ENCODE measurements around the gene LIMS2.

DNA sequence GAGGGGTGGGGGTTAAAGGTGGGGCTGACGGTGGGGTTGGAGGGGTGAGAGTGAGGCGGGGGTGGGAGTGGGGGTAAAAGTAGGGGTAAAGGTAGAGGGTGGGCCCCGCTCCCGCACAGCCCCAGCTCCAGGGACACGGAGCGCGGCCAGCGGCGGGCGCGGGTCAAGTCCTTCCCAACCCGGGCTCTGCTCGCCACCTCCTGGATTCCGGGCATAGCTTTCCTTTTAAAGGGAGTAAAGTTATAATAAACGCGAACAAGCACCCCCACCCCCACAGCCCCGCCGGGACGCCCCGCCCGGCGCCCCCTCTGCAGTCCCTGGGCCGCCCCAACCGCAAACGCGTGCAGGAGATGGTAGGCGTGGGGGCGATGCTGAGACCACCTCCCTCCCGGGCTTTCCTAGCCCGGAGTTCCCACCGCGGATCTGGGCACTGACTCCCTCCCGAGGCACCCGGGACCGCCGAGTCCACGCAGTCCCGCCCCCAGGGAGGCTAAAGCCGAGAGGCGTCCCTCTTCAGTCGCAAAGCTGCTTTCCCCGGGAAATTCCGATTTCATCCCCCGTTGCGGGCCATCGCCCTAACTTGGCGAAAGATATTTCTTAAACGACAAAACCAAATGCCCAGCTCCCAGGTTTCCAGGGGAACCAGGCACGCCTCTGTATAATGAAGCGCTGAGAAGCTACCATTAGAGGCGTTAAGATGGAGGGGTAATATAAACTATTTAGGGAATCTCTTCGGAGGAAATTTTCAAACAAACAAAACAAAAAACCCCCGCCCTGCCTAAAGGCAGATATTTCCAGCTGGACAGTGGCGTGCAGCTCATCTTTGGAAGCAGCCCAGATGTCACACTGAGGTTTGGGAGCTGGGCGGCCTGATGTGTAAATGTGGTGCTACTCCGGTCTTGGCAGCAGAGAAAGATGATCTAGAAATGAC, at the start of gene LIMS2:
- TF ChIP-seq, protein P1, sequence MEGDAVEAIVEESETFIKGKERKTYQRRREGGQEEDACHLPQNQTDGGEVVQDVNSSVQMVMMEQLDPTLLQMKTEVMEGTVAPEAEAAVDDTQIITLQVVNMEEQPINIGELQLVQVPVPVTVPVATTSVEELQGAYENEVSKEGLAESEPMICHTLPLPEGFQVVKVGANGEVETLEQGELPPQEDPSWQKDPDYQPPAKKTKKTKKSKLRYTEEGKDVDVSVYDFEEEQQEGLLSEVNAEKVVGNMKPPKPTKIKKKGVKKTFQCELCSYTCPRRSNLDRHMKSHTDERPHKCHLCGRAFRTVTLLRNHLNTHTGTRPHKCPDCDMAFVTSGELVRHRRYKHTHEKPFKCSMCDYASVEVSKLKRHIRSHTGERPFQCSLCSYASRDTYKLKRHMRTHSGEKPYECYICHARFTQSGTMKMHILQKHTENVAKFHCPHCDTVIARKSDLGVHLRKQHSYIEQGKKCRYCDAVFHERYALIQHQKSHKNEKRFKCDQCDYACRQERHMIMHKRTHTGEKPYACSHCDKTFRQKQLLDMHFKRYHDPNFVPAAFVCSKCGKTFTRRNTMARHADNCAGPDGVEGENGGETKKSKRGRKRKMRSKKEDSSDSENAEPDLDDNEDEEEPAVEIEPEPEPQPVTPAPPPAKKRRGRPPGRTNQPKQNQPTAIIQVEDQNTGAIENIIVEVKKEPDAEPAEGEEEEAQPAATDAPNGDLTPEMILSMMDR (conservative IDR thresholded peaks at IDR 0.05; ENCODE audit: low read length) = no peak
- no peak for TF ChIP-seq EZH2phosphoT487 (IDR thresholded peaks at IDR 0.05; ENCODE audit: borderline replicate concordance)

All from Loucy (cell line).